Gastrocnemius medialis (tissue), 4 donors: Measurements from ENCODE around the gene TCERG1L. TPM values are rescaled to one million over a fixed set of nuclear protein-coding genes. Genes with fewer than 3 reads are reported as not detected.

ENCODE experiments used
- ATAC-seq, 2 donors: fragments of 150-250 bp; one replicate each; pipeline ENCODE4 v1.9.1; 2016
- DNase-seq, 2 donors: peaks; one replicate each; pipeline ENCODE4 v3.0.0-alpha.2; 2019
- H3K27ac ChIP-seq, 4 donors: fragments of 200-600 bp; sonication (generic); 1 replicate in 1 of 4; 2 replicates in 3 of 4; pipeline ENCODE4 v1.5.1; 2016 to 2018; ENCODE audit warnings: mild to moderate bottlenecking in 2 of 4, moderate library complexity in 1 of 4
- H3K27me3 ChIP-seq, 3 donors: fragments of 200-600 bp; sonication (generic) in 2 of 3; 1 replicate in 1 of 3; 2 replicates in 2 of 3; pipeline versions ENCODE4 v1.5.1 to v1.6.0; 2016 to 2019; ENCODE audit warnings: mild to moderate bottlenecking in 1 of 3, moderate library complexity in 1 of 3
- H3K36me3 ChIP-seq, 2 donors: fragments of 200-600 bp; sonication (generic) in 1 of 2; one replicate each; pipeline ENCODE4 v1.5.1; 2017 to 2018
- H3K4me1 ChIP-seq, 2 donors: fragments of 200-600 bp; sonication (generic) in 1 of 2; one replicate each; pipeline ENCODE4 v1.5.1; 2016 to 2017; ENCODE audit warnings: mild to moderate bottlenecking in 2 of 2
- H3K4me3 ChIP-seq, 4 donors: fragments of 200-600 bp; sonication (generic) in 3 of 4; 1 replicate in 1 of 4; 2 replicates in 3 of 4; pipeline ENCODE4 v1.5.1; 2016 to 2019; ENCODE audit warnings: mild to moderate bottlenecking in 2 of 4
- H3K9me3 ChIP-seq, 3 donors: fragments of 200-600 bp; sonication (generic) in 2 of 3; 1 replicate in 1 of 3; 2 replicates in 2 of 3; pipeline ENCODE4 v1.5.1; 2016 to 2019
- POLR2A ChIP-seq, 2 donors: fragments of 450-650 bp; IDR thresholded peaks; one replicate each; pipeline ENCODE4 v1.6.1; 2017; ENCODE audit warnings: antibody characterized with exemption in 2 of 2, mild to moderate bottlenecking in 2 of 2, moderate library complexity in 2 of 2
- in situ Hi-C, 4 donors: fragments of 200-750 bp; cut with MboI; loops; one replicate each; pipeline versions ENCODE4 v1.15.0 to v1.8.0; 2017; ENCODE audit warnings: low sequenced_read_pairs in 4 of 4
- intact Hi-C: fragments of 100-400 bp; cut with DNase I; formaldehyde crosslinking; loops from one replicate; pipeline ENCODE4 v1.15.1; 2023; ENCODE audit warnings: low total_unique reads
- total RNA-seq, 4 donors: library from RNA; depleted of rRNA; stranded (reverse); fragments of >200 nt; gene quantifications; one replicate each; pipeline versions ENCODE4 v1.1.0 to v1.2.3, GENCODE V29; 2016
- TF ChIP-seq, protein P1 (sequence below), 5 experiments: fragments of 450-650 bp in 3 of 5; fragments of 200-600 bp in 2 of 5; sonication (generic) in 2 of 5; IDR thresholded peaks in 4 of 5; conservative IDR thresholded peaks in 1 of 5; 1 replicate in 4 of 5; 2 replicates in 1 of 5; pipeline ENCODE4 v1.5.1; 2016 to 2019; ENCODE audit warnings: antibody characterized with exemption in 5 of 5, mild to moderate bottlenecking in 3 of 5, moderate library complexity in 3 of 5

Gene TCERG1L
- total RNA-seq, 4 donors from 2014 or later = not detected

- Histone ChIP-seq H3K4me1 (no peaks in the 10 kb centered on the region), H3K4me3 (no peak overlapping the region), H3K36me3 (no peaks in the 10 kb centered on the region), H3K27me3 (peaks cover 0 to 2% (median 0%) of the 10 kb centered on the region in 3 donors), H3K27ac (no peak overlapping the region), H3K9me3 (no peaks in the 10 kb centered on the region)
- no peak for DNase-seq
- in situ Hi-C loops (no loop called here), intact Hi-C loops (no loop called here)
- no peak for ATAC-seq
- no peak for TF ChIP-seq POLR2A (IDR thresholded peaks at IDR 0.05)
- TF ChIP-seq, protein P1, sequence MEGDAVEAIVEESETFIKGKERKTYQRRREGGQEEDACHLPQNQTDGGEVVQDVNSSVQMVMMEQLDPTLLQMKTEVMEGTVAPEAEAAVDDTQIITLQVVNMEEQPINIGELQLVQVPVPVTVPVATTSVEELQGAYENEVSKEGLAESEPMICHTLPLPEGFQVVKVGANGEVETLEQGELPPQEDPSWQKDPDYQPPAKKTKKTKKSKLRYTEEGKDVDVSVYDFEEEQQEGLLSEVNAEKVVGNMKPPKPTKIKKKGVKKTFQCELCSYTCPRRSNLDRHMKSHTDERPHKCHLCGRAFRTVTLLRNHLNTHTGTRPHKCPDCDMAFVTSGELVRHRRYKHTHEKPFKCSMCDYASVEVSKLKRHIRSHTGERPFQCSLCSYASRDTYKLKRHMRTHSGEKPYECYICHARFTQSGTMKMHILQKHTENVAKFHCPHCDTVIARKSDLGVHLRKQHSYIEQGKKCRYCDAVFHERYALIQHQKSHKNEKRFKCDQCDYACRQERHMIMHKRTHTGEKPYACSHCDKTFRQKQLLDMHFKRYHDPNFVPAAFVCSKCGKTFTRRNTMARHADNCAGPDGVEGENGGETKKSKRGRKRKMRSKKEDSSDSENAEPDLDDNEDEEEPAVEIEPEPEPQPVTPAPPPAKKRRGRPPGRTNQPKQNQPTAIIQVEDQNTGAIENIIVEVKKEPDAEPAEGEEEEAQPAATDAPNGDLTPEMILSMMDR (IDR thresholded peaks at IDR 0.05 in 4 of 5, conservative IDR thresholded peaks at IDR 0.05 in 1 of 5) = no peak
Measured at GRCh38 chr10:131168238-131168875, 143.2 kb downstream of the TCERG1L start.

GRCh38 chr10:131167036-131167860, 144.3 kb downstream of the TCERG1L start:
- ATAC-seq (no peak), DNase-seq (no peak)
- H3K36me3 ChIP-seq = no peaks in the 10 kb centered on the region
- H3K9me3 ChIP-seq = no peaks in the 10 kb centered on the region
- peaks cover 0 to 2% (median 0%) of the 10 kb centered on the region in 3 donors for H3K27me3 ChIP-seq
- no peak overlapping the region for H3K27ac ChIP-seq
- no peak overlapping the region for H3K4me3 ChIP-seq
- in situ Hi-C loops = no loop called here
- no peak for TF ChIP-seq POLR2A (IDR thresholded peaks at IDR 0.05)
- TF ChIP-seq, protein P1 (IDR thresholded peaks at IDR 0.05 in 4 of 5, conservative IDR thresholded peaks at IDR 0.05 in 1 of 5) = no peak
- intact Hi-C loops = no loop called here
- no peaks in the 10 kb centered on the region for H3K4me1 ChIP-seq

GRCh38 chr10:131166486-131166885, 145.0 kb downstream of the TCERG1L start:
- no peak overlapping the region for H3K4me3 ChIP-seq
- no peaks in the 10 kb centered on the region for H3K36me3 ChIP-seq
- no peaks in the 10 kb centered on the region for H3K9me3 ChIP-seq
- intact Hi-C loops (no loop called here), in situ Hi-C loops (no loop called here)
- no peak for TF ChIP-seq POLR2A (IDR thresholded peaks at IDR 0.05)
- TF ChIP-seq, protein P1 (IDR thresholded peaks at IDR 0.05 in 4 of 5, conservative IDR thresholded peaks at IDR 0.05 in 1 of 5) = no peak
- ATAC-seq (no peak), DNase-seq (no peak)
- H3K4me1 ChIP-seq = no peaks in the 10 kb centered on the region
- no peak overlapping the region for H3K27ac ChIP-seq
- peaks cover 2 to 5% (median 4%) of the 10 kb centered on the region in 3 donors for H3K27me3 ChIP-seq

GRCh38 chr10:131165092-131165491, 146.4 kb downstream of the TCERG1L start:
- Histone ChIP-seq H3K36me3 (no peaks in the 10 kb centered on the region), H3K4me3 (no peak overlapping the region), H3K27ac (no peak overlapping the region), H3K27me3 (peaks cover 2 to 7% (median 5%) of the 10 kb centered on the region in 3 donors), H3K4me1 (no peaks in the 10 kb centered on the region), H3K9me3 (no peaks in the 10 kb centered on the region)
- DNase-seq (no peak), ATAC-seq (no peak)
- intact Hi-C loops (no loop called here), in situ Hi-C loops (no loop called here)
- TF ChIP-seq, protein P1 (IDR thresholded peaks at IDR 0.05 in 4 of 5, conservative IDR thresholded peaks at IDR 0.05 in 1 of 5) = no peak
- TF ChIP-seq POLR2A (IDR thresholded peaks at IDR 0.05) = no peak
